SU-DHL-6 (cell line): ENCODE results near the gene MGAT5B.

Experiments used
- CTCF ChIP-seq: fragments of 200-600 bp; sonication (generic); IDR thresholded peaks from one replicate; pipeline ENCODE4 v1.5.1; 2017; ENCODE audit warnings: antibody characterized with exemption, mild to moderate bottlenecking, low read length, moderate library complexity; ENCODE audit not compliant: insufficient read depth, poor library complexity, severe bottlenecking
- EZH2phosphoT487 ChIP-seq: fragments of 200-600 bp; sonication (generic), shearing (Covaris generic); conservative IDR thresholded peaks from 2 replicates; pipeline ENCODE4 v1.6.1; 2018; ENCODE audit warnings: mild to moderate bottlenecking, antibody characterized with exemption, low read length, moderate library complexity, mixed read lengths

DNA sequence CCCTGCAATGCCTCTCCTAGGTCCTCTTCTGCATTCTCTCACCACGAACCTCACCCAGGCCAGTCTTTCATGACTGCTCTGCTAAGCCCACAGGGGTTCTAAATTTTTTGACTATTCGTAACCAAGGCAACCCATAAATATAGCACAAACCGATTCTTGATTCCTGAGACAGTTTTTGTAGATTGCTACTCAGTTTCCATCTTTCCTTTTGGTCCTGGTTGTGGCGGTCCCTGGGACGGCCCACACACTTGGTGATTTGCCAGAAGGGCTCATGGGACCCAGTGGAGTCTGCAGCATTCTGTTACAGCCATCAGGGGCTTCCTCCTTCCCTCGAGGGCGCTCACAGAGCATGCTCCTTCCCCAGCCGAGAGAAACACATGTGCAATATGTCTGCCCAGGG, 23.4 kb upstream of the MGAT5B start:
- no peak for TF ChIP-seq CTCF
- TF ChIP-seq EZH2phosphoT487 = no peak
